HG03558 (cell line): ENCODE measurements around the gene CFH.
"Not testable (repeated sequence)": the region's sequence is repeated elsewhere in the genome, so short reads cannot be mapped to it uniquely, and the experiment has no call there.

Experiments used
- ATAC-seq: cut with Tn5 transposase; IDR thresholded peaks from one replicate; pipeline ENCODE4 v1.9.1; 2021; ENCODE audit warnings: moderate number of reproducible peaks; ENCODE audit not compliant: unreplicated experiment; ENCODE audit errors: extremely low read depth

CFH gene

GRCh38 chr1:196661345-196661744, 9.5 kb downstream of the CFH start:
- no peak for ATAC-seq

- ATAC-seq = no peak
Measured at GRCh38 chr1:196667131-196667530, 15.3 kb downstream of the CFH start.

GRCh38 chr1:196669051-196669450, 17.2 kb downstream of the CFH start:
- ATAC-seq = no peak

GRCh38 chr1:196669693-196670092, 17.9 kb downstream of the CFH start:
- ATAC-seq = no peak

- ATAC-seq = no peak
Measured at GRCh38 chr1:196674908-196675307, 23.1 kb downstream of the CFH start.

GRCh38 chr1:196677781-196678509, 26.1 kb downstream of the CFH start:
- no peak for ATAC-seq

GRCh38 chr1:196678510-196678884, 26.7 kb downstream of the CFH start:
- ATAC-seq = no peak

- ATAC-seq = no peak
Measured at GRCh38 chr1:196680107-196680506, 28.3 kb downstream of the CFH start.

GRCh38 chr1:196684476-196684875, 32.6 kb downstream of the CFH start:
- no peak for ATAC-seq

GRCh38 chr1:196685506-196685905, 33.7 kb downstream of the CFH start:
- no peak for ATAC-seq

- no peak for ATAC-seq
Measured at GRCh38 chr1:196689001-196689400, 37.2 kb downstream of the CFH start.

GRCh38 chr1:196690582-196690981, 38.7 kb downstream of the CFH start:
- ATAC-seq = no peak

GRCh38 chr1:196698993-196699392, 47.1 kb downstream of the CFH start:
- ATAC-seq = no peak

GRCh38 chr1:196701144-196701543, 49.3 kb downstream of the CFH start:
- ATAC-seq = no peak

GRCh38 chr1:196709892-196710291, 58.0 kb downstream of the CFH start:
- not testable (repeated sequence) for ATAC-seq

- ATAC-seq = no peak
Measured at GRCh38 chr1:196717868-196718267, 66.0 kb downstream of the CFH start.

GRCh38 chr1:196723325-196724185, 71.7 kb downstream of the CFH start:
- peak; percentile 86 for ATAC-seq

GRCh38 chr1:196732526-196732925, 80.7 kb downstream of the CFH start:
- no peak for ATAC-seq

- no peak for ATAC-seq
Measured at GRCh38 chr1:196733091-196733970, 81.5 kb downstream of the CFH start.

GRCh38 chr1:196734006-196734405, 82.2 kb downstream of the CFH start:
- no peak for ATAC-seq

GRCh38 chr1:196734460-196734859, 82.6 kb downstream of the CFH start:
- no peak for ATAC-seq
